ENCODE results near the gene RBM20.

RBM20 gene

DNA sequence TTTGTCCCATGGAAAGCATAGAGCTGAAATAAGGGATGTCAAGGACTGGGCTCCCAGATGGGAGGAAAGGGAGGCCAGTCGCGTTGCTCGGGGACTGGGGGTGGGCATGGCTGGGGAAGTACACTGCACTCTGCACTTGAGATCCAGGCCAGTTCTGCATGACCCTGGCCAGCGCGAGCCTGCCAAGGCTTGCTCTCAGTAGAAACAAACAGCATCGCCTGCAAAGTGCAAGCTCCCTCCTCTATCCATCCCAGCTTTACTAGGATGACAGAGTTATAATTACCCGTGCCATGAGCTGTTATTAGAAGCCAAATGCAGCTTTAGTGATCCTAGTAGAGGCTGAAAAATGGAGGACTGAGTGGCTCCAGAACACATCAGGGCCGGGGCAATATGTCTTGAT, 183.7 kb downstream of the RBM20 start:
- no peak for DNase-seq (ENCODE audit: low spot score)
- FAIRE-seq = no peak

DNA sequence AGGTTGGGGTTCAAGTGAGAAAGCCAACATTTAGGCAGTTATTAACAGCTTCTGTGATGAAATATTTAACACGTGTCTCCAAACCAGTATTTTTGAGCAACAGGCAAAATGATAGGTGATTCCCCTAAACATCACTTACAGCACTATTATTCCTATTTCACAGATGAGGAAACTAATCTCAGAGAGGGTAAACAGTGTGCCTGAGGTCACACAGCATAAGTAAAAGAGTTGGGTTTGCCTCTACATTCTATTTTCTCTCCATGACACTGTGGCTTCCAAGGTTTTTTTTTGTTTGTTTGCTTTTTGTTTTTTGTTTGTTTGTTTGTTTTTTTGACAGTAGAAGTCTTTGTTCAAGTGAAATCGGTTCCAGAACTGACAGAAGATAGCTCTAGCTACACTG, 184.4 kb downstream of the RBM20 start:
- DNase-seq (ENCODE audit: low spot score) (no peak), FAIRE-seq (no peak)

DNA sequence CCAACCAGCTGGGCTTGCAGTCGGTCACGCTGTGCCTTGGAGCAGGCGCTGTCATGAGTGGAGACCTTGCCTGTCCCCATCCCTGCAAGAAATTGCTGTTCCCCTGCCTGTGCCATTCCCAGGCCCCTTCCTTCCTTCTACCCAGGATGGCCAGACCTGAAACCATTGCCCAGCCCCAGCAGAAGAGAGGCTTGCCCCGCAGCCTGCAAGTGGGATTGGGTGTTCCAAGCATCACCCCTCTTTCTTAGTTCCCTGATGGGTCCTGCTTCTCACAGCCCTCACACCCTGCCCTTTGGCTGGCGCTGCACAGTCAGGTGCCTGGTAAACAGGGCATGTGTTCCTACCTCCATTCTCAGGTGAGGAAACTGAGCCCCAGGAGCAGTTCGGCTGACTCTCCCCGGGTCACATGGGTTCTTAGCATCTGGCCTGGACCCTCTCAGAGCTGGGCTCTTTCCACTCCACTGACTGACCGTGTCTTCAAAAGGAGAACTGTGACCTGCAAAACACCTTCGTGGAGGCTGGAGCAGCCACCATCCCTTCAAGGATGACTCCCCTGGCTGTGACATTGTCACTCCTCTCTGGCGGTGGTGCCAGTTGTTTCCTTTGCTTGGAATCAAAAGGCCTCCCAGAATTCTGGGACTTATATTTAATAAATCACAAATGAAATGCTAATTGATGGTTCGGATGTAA, 185.7 kb downstream of the RBM20 start:
- no peak for FAIRE-seq
- DNase-seq (ENCODE audit: low spot score) = no peak

DNA sequence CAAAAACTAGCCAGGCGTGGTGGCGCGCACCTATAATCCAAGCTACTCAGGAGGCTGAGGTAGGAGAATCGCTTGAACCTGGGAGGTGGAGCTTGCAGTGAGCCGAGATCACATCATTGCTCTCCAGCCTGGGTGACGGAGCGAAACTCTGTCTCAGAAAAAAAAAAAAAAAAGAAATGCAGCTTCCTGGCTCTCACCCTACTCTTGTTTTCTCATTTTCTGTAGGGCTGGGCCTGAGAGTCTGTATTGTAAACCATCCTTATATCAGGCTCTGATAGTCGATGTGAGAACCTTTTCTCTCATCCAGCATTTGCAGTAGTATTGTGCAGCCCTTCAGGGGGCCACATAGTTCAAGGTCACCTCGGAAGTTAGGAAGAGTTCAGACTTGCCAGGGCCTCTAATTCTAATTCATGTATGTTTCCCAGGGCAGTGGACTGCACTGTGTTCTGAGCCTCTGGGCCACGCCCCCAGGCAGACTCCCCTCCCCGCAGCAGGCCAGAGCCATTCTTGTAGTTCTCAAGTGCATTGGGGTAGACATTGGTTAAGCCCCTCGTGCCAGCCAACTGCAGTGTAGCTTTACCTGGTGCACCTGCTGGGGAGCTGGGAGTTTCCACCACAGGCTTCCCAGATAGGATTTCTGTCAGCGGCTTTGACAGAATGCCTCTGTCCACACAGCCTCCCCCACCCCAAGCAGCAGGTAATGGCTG, 189.3 kb downstream of the RBM20 start:
- no peak for DNase-seq (ENCODE audit: low spot score)
- FAIRE-seq = no peak

DNA sequence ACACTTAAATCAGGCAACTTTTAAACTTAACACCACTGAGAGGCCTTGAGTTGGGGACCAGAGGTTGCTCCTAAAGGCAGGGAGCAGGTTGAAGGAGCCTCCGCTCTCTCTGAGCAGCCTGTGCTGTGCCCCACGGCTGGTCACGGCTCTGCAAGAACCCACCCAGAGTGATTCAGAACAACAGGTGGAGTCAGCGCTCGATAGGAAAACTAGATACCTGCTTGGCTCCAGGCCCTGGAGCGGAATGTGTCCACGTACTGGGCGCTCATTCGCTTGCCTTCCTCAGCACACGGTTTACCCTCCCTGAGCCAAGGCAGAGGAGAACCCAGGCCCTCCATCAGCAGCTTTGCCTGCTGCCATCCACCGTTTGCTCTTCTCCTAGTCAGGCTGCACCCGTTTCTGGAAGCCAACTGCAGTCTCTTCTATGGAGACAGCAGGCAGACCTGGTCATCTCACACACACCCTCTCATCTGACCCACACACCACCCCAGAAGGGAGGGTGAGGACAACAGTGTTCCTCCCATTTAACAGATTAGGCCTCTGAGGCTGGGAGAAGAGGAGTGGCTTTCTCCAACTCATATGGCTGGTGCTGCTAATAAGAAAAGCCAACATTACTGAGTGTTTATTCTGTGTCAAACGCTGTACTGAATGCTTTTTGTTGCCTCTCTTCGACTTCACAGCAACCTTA, 189.9 kb downstream of the RBM20 start:
- FAIRE-seq (no peak), DNase-seq (ENCODE audit: low spot score) (no peak)

DNA sequence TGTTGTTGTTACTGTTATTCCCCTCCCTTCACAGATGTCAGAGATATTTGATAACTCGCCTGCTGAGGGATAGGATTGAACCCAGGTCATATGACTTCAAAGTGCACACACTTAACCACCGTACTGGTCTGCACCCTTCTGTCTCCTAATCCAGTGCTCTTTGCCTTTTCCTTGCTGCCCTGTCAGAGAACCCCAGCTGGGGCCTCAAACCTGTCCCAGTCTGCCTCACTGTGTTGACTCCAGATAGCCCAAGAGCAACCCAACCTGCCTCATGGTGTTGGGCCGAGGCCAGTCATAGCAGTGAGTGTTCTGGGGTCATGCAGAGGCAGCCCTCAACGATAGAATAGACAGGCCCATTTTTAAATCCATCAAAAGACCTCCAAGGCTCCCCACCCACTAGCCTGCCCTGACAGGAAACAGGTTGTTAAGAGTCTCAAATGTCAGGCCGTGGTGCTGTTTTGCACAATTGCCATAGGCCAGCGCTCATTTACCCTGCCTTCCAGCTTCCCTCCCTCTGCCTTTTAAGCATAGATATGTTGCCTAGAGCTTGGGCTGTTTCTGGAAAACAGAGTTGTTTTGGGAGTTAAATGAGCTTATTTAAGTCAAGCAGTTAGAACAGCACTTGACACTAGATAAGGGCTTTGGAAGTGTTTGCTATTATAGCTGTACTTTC, 190.6 kb downstream of the RBM20 start:
- DNase-seq (ENCODE audit: low spot score) (no peak), FAIRE-seq (no peak)

DNA sequence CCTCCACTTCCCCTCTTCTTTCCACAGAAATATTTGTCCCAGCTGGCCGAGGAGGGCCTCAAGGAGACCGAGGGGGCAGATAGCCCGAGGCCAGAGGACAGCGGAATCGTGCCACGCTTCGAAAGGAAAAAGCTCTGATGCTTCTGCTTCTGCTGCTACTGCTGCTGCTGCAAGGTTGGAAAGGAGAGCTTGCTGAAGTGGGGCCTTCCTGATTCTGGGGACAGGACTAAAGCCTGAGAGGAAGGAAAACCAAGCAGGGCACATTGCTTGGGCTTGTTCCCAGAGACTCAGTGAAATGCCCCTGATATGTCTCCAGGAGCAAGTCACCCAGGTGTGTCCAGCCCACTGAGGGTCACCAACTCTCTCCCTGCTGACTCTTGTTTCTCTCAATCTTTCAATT, 191.7 kb downstream of the RBM20 start:
- FAIRE-seq (no peak), DNase-seq (ENCODE audit: low spot score) (no peak)

DNA sequence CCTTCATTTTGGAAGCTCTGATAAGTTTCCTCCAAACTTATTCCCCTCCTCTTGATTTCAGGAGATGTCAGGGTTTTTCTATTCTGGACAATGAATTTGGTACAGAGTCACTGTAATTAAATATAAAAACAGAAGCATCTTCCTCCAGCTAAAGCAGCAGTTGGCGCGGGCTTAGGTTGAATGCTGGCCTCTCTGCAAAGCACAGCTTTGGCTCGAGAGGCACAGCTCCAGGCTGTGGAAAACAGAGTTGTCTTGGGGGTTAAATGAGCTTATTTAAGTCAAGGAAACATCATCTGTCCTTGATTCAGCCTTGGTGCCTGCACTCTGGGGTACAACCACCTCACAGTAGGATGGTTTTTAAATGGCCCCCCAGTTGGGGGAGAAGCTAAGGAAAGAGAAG, 192.6 kb downstream of the RBM20 start:
- no peak for FAIRE-seq
- DNase-seq (ENCODE audit: low spot score) = no peak

DNA sequence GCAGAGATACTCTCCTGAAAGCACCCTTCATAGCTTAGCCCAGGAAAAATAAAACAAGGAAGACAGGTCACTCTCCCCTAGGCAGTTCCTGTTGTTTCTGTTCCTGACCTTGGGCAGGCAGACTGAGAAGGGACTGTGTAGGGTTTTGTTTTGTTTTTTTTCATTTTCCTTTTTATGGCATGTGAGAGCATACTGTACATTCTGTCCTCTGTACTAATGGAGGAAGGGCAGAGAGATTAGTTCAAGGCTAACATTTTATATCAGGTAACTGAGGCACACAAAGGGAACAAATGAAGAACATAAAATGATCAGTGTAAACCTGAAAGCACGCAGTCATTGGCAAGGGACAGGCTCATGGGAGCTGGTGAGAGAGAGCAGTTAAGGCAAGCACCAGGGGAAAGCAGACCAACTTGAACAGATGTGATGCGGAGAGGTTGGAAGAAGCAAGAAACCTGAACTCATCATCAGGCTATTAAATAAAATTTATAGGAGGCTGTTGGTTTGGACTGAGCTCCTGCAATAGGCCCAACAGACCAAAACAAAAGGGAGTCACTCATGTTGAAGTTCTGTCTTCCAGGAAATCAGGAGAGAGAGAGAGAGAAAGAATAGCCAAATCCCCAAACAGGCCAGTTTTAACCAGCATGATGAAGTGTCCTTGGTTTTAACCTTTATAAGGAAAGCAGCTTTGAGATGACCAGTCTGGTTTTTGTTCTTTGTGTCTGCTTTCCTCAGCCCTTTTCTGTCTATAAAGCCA, 193.5 kb downstream of the RBM20 start:
- FAIRE-seq (no peak), DNase-seq (ENCODE audit: low spot score) (no peak)

DNA sequence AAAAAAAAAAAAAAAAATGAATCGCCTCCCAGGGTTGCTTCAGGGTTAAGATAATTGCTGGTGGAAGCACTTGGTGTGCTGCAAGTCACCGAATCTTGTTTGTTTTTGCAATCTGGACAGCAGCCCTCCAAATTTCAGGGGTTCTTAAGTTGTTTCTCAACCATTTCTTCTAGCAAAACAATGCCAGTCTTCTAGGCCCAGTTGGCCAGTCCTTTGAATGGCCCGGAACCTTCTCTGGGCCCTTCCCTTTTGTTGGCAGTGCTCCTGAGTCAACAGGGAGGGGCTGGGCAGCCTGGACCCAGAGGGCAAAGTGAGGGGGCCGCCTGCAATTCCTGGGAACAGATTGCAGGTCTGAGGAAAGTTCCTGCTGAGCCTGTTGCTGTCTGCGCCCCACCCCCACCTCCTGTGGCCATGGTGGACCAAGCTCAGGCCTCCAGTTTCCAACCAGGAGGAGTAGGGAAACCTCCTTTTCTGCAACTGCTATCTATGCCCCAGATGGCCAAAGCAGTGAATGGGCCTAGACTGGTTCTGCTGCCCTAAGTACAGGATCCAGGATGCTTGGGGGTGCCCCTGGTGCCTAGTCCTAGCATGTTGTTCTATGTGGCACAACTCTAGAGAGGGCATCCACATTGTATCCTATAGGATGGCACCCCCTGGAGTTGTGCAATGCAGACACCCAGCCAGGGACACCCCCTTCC, 196.2 kb downstream of the RBM20 start:
- DNase-seq (ENCODE audit: low spot score) (no peak), FAIRE-seq (no peak)

DNA sequence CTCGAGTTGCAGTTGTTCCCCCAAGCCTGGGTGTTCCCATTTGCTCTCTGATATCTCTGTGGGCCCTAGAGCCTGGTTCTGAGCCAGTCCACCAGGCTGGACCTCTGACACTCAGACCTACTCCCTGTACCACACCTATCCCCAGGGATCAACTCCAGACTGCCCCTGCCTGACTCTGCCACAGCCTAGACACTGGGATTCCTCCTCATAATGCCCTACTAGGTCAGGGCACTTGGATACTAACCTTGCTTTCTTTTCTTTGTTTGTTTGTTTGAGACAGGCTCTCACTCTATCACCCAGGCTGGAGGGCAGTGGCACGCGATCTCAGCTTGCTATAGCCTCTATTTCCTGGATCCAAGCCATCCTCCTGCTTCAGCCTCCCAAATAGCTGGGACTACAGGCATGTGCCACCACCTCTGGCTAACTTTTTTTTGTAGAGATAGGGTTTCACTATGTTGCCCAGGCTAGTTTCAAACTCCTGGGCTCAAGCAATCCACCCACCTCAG, 196.8 kb downstream of the RBM20 start:
- DNase-seq (ENCODE audit: low spot score) = no peak
- no peak for FAIRE-seq

DNA sequence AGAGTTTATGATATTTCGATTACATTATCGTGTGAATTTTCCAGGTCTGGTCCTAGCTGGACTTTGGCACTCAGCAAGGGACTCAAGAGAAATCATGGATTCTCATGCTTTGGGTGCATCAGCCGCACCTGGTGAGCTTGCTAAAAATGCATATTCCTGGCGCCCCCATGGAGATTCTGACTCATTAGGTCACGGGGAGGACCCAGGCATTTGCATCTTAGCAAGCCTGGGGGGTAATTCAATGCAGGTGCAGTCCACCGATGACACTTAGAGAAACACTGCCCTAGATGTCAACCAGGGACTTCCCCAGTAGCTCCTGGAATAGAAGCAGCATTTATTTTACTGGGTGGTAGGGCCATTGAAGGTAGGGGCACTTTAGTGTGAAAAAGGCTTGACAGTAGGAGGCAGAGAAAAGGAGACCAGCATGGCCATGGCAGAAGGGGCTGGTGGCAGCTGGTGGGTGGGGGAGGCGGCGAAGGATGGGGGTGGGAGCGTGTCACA, 197.7 kb downstream of the RBM20 start:
- FAIRE-seq (no peak), DNase-seq (ENCODE audit: low spot score) (no peak)

DNA sequence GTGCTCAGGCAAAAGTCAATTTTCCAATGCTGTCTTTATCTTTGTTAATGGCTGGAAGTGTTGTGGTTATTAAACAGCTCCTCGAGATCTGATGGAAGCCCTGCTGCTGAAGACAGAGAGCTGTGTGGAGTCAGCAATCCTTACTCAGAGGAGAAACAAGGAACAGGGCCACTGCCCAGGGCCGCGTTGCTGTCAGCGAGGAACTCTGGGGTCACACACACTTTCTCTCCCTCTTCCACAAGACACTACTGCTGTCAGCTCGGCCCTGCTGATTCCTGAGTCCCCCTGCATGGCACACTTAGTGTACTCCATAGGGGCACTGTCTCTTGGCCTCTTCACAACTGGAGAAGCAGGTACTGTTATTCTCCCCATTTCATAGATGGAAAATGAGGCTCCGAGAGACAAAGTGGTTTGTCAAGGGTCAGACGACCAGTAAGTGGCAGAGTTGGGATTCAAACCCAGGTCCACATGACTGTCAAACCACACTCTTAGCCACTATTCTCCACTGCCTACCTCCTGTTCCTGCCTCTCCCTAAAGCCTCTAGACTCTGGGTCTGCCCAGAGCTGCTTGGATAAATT, 198.3 kb downstream of the RBM20 start:
- DNase-seq (ENCODE audit: low spot score) = no peak
- no peak for FAIRE-seq

DNA sequence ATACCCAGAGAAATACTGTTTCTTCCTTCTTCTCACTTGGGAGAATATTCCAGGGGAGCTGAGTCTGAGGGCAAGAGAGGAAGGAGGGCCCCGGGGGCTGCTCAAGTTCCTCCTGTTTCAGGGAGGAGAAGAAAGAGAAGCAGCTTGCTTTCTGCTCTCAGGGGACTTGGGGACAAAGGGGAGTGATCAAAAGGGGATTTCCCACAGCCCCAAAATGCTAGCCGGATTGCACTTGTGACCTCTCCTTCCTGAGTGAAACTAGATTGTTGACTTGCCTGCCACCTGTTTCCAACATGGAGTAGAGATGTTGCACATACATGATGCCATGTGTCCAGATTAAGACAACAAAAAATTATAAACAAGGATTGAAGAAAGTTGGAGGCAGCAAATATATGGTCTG, 198.9 kb downstream of the RBM20 start:
- FAIRE-seq = no peak
- DNase-seq (ENCODE audit: low spot score) = no peak

DNA sequence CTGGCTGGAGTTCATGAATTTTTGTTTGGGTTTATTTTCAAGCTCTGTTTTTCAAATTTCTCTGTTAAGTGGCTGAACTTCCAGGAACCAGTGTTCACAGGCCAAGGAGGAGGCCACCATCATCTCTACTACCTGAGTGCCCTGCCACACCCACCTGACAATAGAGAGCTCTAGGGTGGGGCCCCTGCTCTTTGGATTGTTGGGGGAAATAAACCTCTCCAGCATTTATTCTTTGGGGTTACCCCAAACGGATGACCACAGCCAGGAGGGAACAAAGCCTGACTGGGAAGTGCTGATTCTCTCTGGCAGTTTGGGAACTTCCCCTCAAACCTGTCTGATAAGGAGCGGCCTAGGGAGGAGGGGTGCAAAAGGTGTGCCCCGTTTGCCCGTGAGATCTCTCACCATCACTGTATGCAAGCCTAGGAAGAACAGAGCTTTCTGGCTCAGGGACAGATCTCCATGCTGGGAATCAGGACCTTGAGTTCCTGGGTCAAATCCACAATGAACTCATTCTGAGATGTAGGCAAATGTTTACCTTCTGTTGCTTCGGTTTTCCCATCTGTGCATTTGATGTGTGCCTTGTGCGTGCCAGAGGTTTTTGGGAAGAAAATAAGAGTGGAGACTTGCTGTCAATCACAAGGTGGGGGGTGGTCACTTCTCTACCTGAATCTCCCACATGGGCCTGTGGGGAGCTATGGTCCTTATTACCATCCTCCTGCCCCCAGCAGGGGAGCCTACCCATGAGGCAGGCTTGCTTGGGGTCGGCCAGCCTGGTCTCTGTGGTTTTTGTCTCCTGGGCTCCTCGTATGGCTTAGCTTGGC, 199.9 kb downstream of the RBM20 start:
- no peak for FAIRE-seq
- no peak for DNase-seq (ENCODE audit: low spot score)

DNA sequence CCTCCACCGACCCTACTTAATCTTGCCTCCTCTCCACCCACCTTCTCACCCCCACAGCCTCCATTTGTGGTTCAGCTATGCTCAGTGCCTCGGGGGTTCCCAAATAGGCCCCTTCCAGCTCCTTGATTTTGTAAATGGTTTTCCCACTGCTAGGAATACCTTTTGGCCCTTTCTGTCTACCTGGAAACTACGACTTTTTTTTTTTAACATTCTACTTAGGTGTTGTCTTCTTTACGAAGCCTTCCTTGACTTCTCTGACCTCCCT, 200.4 kb downstream of the RBM20 start:
- FAIRE-seq (no peak), DNase-seq (ENCODE audit: low spot score) (no peak)

DNA sequence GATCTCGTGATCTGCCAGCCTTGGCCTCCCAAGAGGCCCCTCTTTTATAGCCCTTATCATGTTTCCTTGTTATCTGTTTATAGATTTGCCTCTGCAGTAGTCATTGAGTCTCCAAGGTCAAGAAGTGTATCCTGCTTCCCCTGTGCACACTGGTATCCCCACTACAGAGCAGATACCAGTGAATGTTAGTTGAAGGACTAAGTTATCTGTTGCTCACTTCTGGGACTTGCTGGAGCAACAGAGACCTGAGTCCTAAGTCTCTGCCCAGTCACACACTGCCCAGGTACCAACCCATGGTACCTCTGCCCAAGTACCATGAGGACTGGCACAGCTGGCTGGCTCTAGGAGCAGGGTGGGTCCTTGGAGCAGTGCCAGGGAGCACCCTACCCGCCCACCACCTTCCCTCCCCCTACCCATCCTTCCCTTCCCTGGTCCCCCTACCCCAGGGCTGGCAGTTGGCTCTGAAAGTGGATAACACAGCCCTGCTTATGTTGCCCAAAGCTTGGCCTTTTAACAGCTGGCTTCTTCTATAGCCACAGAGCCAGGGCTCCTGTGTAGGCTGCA, 201.1 kb downstream of the RBM20 start:
- FAIRE-seq (no peak), DNase-seq (ENCODE audit: low spot score) (no peak)

DNA sequence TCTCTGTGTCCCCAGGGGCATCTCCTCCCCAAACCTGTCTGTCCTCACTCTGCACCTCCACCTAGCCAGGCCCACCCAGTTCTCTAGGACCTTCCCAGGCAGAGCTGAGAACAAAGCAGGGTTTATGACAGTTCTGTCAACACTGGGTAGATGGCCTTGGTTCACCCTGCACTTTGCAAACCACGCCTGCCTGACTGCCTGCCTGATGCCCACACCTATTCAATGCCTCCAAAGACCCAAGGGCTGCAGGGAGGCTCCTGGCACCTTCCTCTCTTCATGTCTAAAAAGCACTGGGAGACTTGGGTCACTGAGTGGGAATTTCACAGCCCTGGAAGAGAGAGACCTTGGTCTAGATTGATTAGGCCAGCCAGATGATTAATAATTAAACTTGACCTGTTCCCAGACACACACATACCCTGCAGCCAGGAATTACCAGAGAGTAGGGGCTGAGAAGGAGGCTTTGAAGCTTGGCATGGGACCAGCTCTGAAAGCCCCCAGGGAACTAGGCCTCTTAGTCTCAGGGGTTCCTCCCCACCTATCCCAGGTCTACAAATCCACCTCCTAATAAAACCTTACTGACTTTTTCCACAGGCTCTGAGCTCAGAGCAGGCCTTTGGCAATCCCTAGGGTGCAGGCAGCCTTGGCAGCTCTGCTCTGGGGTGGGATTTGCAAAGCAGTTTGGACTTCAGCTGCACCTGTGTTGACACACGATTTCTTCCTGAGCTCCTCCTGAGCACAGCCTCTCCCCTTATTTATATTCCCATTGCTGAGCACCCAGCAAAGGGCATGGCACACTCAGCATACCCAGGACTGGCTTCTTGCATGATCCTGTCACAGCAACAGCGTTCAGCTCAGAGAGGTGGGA, 201.9 kb downstream of the RBM20 start:
- no peak for DNase-seq (ENCODE audit: low spot score)
- no peak for FAIRE-seq

All from RCC 7860 (cell line).